Retinal pigment epithelial cell (primary cell): ENCODE data around the gene SLC37A3.

ENCODE experiments used
- DNase-seq: peaks from one replicate; pipeline ENCODE4 v3.0.0-alpha.2; 2010; ENCODE audit warnings: low read depth
- H3K4me3 ChIP-seq: 2 replicates; pipeline ENCODE4 v1.5.1; 2011; ENCODE audit warnings: mild to moderate bottlenecking, low read length, control low read depth, moderate library complexity
- TF ChIP-seq, protein P1 (sequence below): conservative IDR thresholded peaks from 2 replicates; pipeline ENCODE4 v1.5.1; 2011; ENCODE audit warnings: low read depth, low read length, control low read depth, inconsistent platforms

The SLC37A3 gene

DNA sequence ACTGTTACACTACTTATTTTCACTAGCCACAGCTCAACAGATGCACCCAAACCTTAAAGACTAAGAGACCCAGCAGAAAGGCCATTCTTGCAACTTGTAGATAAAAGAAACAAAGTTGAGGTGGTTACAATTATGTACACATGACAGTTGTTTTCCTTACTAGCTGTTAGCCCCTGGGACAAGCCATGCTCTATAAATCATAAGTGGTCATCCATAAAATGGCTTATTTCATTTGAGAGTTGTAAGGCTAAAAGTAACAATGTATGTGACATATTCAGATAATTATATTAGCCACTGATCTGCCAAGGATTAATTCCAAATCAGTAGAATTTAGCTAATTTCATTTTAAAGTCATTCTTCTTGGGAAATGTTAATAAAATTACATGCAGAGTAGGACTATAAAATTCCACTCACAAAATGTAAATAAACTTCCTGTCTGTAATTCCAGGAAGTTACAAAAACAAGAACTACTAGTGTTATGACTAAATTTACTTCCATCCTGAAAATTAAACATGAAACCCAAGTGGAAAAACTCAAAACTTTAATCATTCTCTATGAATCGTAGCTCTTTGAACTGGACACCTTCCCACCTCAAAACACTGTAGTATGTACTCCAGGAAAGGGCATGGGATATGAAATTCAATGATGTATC, 13.3 kb downstream of the SLC37A3 start:
- H3K4me3 ChIP-seq, result no peak overlapping the region
- TF ChIP-seq, protein P1, sequence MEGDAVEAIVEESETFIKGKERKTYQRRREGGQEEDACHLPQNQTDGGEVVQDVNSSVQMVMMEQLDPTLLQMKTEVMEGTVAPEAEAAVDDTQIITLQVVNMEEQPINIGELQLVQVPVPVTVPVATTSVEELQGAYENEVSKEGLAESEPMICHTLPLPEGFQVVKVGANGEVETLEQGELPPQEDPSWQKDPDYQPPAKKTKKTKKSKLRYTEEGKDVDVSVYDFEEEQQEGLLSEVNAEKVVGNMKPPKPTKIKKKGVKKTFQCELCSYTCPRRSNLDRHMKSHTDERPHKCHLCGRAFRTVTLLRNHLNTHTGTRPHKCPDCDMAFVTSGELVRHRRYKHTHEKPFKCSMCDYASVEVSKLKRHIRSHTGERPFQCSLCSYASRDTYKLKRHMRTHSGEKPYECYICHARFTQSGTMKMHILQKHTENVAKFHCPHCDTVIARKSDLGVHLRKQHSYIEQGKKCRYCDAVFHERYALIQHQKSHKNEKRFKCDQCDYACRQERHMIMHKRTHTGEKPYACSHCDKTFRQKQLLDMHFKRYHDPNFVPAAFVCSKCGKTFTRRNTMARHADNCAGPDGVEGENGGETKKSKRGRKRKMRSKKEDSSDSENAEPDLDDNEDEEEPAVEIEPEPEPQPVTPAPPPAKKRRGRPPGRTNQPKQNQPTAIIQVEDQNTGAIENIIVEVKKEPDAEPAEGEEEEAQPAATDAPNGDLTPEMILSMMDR, result no peak
- DNase-seq, result no peak

DNA sequence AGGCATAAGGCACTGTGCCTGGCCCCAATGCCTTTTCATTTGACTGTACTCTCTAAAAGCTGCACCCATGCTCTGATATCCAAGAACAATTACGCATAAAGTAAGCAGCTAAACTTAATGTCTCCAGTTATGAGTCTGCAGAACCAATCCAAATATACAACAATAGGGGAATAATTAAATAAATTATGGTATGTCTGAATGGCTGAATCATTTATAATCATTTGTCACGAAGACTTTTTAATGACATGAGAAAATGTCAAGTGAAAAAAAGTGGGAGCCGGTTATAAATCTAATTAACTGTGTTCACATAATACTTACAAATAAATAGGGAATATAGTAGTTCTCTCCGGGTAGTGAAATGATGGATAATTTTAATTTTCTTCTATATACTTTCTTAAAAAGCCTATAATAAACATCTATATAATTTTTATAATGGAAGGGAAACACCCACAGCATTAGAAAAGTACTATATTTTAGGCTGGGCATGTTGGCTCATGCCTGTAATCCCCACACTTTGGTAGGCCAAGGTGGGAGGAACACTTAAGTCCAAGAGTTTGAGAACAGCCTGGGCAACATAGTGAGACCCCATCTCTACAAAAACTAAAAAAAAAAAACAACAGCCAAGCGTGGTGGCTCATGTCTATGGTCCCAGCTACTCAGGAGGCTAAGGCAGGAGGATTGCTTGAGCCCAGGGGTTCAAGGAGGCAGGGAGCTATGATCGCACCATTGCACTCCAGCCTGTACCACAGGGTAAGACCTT, 14.2 kb downstream of the SLC37A3 start:
- TF ChIP-seq, protein P1, result no peak
- H3K4me3 ChIP-seq, result no peak overlapping the region
- no peak for DNase-seq

DNA sequence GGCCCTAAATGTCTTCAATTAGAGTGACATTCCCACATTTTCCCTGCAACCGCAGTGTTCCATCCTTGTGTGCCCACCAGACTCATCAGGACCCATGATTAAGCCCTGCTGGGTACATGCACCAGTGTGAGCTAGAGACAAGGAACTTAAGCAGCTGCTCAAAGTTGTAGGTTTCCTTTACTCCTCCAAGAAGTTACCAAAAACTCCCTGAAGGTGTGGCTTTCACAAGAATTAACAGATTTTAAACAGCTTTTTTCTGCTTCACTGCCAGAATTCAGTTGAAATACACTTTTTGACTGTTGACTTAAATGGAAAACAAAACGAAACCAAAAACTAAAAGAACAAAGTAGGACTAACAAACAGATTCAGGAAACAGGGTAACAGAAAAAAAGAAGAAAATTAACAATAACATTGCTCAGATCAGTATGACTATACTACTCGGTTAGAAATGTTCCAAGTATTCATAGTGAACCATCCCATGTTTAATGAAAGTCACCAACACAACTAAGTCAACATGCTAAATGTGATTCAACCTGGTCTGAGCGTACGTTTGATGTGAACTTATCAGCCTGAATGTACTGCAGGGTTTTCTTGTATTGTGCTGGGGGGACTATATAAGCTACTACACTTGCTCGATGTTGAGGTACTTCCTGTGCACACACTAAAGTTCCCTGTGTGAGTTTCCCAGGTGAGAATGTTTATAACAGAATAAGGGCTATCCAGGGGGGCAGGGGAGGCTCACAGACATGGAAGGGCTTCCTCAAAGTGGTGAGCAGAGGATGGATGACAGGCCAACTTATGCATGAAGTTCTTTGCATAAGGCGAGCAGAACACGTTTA, 22.2 kb downstream of the SLC37A3 start:
- DNase-seq, result no peak
- TF ChIP-seq, protein P1, result no peak
- H3K4me3 ChIP-seq, result no peak overlapping the region

DNA sequence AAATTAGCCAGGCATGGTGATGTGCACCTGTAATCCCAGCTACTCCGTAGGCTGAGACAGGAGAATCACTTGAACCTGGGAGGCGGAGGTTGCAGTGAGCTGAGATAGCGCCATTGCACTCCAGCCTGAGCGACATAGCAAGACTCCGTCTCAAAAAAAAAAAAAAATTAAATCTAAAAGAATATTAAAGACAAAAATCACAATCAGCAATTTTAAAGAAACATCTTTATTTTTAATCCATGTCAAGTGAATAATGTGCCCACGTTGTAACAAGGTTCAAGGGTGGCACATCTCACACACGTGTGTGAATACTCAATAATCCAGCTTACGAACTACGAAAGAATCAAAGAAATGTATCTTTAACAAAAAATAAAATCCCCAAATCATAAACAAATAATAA, 23.0 kb downstream of the SLC37A3 start:
- DNase-seq, result no peak
- TF ChIP-seq, protein P1, result no peak
- no peak overlapping the region for H3K4me3 ChIP-seq

DNA sequence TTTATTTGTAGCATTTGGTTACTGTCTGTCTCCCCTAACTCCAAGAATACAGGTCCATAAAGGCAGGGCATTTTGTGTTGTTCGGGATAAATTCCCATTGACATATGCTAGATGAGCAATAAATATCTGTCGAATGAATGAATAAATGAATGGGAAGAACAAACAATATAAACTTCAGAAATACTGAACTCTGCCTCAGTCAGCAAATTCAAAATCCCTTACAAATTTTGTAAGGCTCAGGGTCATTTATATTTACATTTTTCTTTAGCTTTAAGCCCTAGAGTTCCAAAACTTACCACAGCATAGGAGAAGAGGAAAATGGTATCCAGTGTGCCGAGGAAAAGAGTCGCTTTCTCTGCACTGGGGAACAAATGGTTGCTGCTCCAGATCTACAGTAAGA, 29.0 kb downstream of the SLC37A3 start:
- no peak overlapping the region for H3K4me3 ChIP-seq
- no peak for DNase-seq
- TF ChIP-seq, protein P1, result no peak

DNA sequence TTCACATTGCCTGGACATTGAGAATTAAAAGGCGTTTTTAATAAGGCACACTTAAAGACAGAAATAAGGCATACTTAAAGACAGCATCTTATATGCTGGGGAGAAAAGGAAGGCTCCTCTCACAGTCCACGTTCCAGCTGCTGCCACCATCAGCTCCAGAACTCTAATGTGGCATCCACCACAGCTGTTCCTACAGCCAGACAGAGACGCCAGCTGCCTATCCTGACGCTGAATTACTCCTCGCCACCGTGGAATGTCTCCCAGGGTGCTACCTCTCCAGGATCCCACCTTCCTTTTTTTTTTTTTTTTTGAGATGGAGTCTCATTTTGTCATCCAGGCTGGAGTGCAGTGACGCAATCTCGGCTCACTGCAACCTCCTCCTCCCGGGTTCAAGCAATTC, 30.8 kb downstream of the SLC37A3 start:
- TF ChIP-seq, protein P1, result no peak
- no peak overlapping the region for H3K4me3 ChIP-seq
- DNase-seq, result no peak
